Activated CD8-positive, alpha-beta memory T cell treated with anti-CD3 and anti-CD28 coated beads, Interleukin-2, amount 10 ng/mL, durations not matched to agents 7 days and 5 days (primary cell): ENCODE results near the gene TNFAIP2. TPM values are rescaled to one million over a fixed set of nuclear protein-coding genes. Genes with fewer than 3 reads are reported as not detected.
A peak's percentile ranks its signal among the peaks of the same experiment; 100 is the strongest.

Experiments
- ATAC-seq: fragments of 150-1000 bp; cut with Tn5 transposase; one replicate; pipeline ENCODE4 v1.10.0; 2021; ENCODE audit warnings: moderate library complexity
- CTCF ChIA-PET: fragments of 350-600 bp; sonication (Branson Sonifier 250); formaldehyde crosslinking; loops from one replicate; lab custom pipeline; 2021; ENCODE audit warnings: antibody characterized with exemption; lab: Charles Lee
- DNase-seq: peaks from one replicate; pipeline ENCODE4 v3.0.0-alpha.2; 2020
- H3K27ac Mint-ChIP-seq: one replicate; pipeline ENCODE4 v1.8.0; 2021; ENCODE audit warnings: mild to moderate bottlenecking, mixed read lengths
- H3K27me3 Mint-ChIP-seq: one replicate; pipeline ENCODE4 v1.8.0; 2021; ENCODE audit warnings: mixed read lengths
- H3K36me3 Mint-ChIP-seq: one replicate; pipeline ENCODE4 v1.8.0; 2021; ENCODE audit warnings: mild to moderate bottlenecking, mixed read lengths
- H3K4me1 Mint-ChIP-seq: one replicate; pipeline ENCODE4 v1.8.0; 2021; ENCODE audit warnings: mixed read lengths
- H3K4me3 Mint-ChIP-seq: one replicate; pipeline ENCODE4 v1.8.0; 2021; ENCODE audit warnings: mild to moderate bottlenecking, moderate library complexity, mixed read lengths
- H3K9me3 Mint-ChIP-seq: one replicate; pipeline ENCODE4 v1.8.0; 2022; ENCODE audit warnings: low read depth, mixed read lengths
- total RNA-seq, 2 experiments: library from RNA; stranded (reverse); gene quantifications; one replicate each; pipeline ENCODE4 v1.2.3, GENCODE V29; 2021

TNFAIP2 gene, protein sequence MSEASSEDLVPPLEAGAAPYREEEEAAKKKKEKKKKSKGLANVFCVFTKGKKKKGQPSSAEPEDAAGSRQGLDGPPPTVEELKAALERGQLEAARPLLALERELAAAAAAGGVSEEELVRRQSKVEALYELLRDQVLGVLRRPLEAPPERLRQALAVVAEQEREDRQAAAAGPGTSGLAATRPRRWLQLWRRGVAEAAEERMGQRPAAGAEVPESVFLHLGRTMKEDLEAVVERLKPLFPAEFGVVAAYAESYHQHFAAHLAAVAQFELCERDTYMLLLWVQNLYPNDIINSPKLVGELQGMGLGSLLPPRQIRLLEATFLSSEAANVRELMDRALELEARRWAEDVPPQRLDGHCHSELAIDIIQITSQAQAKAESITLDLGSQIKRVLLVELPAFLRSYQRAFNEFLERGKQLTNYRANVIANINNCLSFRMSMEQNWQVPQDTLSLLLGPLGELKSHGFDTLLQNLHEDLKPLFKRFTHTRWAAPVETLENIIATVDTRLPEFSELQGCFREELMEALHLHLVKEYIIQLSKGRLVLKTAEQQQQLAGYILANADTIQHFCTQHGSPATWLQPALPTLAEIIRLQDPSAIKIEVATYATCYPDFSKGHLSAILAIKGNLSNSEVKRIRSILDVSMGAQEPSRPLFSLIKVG
- 1 to 10 TPM in 1 of 2 experiments, not detected in 1; 2.1 TPM for total RNA-seq

GRCh38 chr14:103122947-103123633 is at the start of gene TNFAIP2:
Gene TNFAIP2 (plus strand): TSS chr14:103123461. CDS start chr14:103126458, 2,997 bp downstream.
- H3K27me3 Mint-ChIP-seq = peaks cover 28% of the 10 kb centered on the region
- CTCF ChIA-PET = no interaction called here
- ATAC-seq = peak; percentile 21
- no peaks in the 10 kb centered on the region for H3K4me1 Mint-ChIP-seq
- H3K4me3 Mint-ChIP-seq = no peak within 1 kb of the TSS
- no peak for DNase-seq
- H3K27ac Mint-ChIP-seq = no peak within 1 kb of the TSS
- H3K9me3 Mint-ChIP-seq = no peaks in the 10 kb centered on the region
- no peaks in the 10 kb centered on the region for H3K36me3 Mint-ChIP-seq

GRCh38 chr14:103073876-103074728 is 49.2 kb upstream of the TNFAIP2 start:
- Mint-ChIP-seq H3K27ac (no peak overlapping the region), H3K27me3 (peaks cover 5% of the 10 kb centered on the region), H3K4me1 (no peaks in the 10 kb centered on the region), H3K9me3 (no peaks in the 10 kb centered on the region), H3K36me3 (no peaks in the 10 kb centered on the region), H3K4me3 (no peak overlapping the region)
- no peak for ATAC-seq
- DNase-seq = no peak
- CTCF ChIA-PET = interaction anchor here (0.9 to 2.9 kb wide), 9 partner anchors 11 to 665 kb away, joined by 3 to 23 read pairs (median 4); no protein-coding TSS in a partner anchor

DNA sequence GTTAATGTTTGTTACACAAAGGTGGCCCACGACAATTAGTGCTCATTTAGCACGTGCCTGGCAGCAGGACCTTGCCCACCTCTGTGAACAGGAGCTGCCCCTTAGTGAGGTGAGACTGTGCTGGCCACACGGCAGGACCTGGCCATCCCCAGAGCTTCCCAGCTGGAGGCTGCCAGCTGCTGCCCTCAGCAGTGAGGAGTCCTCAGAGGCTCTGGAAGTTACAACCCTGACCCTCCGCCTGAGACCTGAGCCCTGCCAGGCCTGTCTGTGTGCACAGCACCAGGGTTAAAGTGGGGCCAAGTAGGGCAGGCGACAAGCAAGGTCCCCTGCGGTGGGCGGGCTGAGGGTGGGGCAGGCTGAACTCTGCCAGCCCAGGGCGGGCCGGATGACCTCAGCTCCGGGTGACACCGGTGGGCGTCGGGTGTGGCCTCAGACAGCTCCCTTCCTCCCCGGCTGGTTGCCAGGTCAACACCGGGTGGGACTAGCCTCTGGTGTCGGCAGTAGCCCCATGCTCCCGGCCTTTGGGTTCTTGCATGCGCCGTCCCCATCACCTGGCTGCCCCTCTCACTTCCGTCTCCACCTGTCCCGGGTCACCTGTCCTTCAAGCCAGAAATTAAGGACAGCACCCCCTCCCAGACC is 48.4 kb upstream of the TNFAIP2 start:
- peaks cover 5% of the 10 kb centered on the region for H3K27me3 Mint-ChIP-seq
- ATAC-seq (no peak), DNase-seq (no peak)
- CTCF ChIA-PET = interaction anchor here (0.9 to 2.9 kb wide), 11 partner anchors 12 to 665 kb away, joined by 3 to 23 read pairs (median 4); no protein-coding TSS in a partner anchor
- H3K9me3 Mint-ChIP-seq = no peaks in the 10 kb centered on the region
- no peaks in the 10 kb centered on the region for H3K36me3 Mint-ChIP-seq
- H3K4me1 Mint-ChIP-seq = no peaks in the 10 kb centered on the region
- no peak overlapping the region for H3K27ac Mint-ChIP-seq
- H3K4me3 Mint-ChIP-seq = no peak overlapping the region

DNA sequence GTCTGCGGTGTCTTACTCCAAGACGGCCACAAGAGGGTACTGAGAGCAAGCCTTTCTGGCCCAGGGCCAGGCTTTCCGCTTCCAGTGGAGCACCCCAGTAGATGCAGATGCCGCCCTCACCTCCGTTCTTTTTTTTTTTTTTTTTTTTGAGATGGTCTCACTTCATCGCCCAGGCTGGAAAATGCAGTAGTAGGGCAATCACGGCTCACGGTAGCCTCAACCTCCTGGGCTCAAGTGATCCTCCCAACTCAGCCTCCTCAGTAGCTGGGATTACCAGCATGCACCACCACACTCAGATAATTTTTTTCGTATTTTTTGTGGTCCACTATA is 44.9 kb upstream of the TNFAIP2 start:
- no peak overlapping the region for H3K27ac Mint-ChIP-seq
- H3K36me3 Mint-ChIP-seq = no peaks in the 10 kb centered on the region
- no peaks in the 10 kb centered on the region for H3K9me3 Mint-ChIP-seq
- peak; percentile 74 for ATAC-seq
- CTCF ChIA-PET = interaction anchor here (0.7 to 1.4 kb wide), 9 partner anchors 10 to 215 kb away, joined by 3 to 12 read pairs (median 3); no protein-coding TSS in a partner anchor
- no peak overlapping the region for H3K4me3 Mint-ChIP-seq
- peak; percentile 83 for DNase-seq
- no peaks in the 10 kb centered on the region for H3K4me1 Mint-ChIP-seq
- peaks cover 5% of the 10 kb centered on the region for H3K27me3 Mint-ChIP-seq

DNA sequence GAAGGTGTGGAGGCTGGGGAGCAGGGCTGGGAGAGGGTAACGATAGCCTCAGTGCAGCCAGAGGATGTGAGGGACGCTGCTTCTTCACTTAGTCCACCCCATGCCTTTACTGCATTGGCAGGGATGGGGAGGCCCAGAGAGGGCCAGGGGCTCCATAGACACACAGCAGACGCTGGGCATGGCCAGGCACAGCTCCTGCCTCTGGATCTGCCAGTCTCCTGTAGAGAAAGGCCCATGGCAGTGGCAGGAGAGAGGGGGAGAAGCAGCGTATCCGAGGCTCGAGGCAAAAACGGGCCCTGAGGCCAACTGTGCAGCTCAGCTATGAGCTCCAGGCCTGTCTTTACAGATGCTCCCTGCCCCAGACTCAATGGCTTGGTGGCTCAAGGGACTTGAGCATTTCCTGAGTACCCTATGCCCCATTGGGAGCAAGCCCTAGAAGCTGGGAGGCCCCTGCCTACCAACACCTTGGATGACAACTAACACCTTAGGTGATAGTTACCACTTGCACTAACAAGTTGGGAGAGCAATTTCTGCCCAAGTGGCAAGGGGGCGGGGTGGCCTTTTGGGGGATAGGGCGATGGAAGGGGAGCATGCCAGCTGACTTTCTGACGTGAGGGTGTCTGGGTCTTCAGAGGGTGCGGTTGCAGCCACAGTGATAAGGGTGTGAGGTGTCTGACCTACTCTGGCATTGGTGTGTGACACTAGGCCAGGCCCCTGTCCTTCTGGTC is 44.2 kb upstream of the TNFAIP2 start:
- CTCF ChIA-PET = interaction anchor here (0.7 to 1.4 kb wide), 9 partner anchors 10 to 214 kb away, joined by 3 to 12 read pairs (median 3); no protein-coding TSS in a partner anchor
- H3K4me1 Mint-ChIP-seq = no peaks in the 10 kb centered on the region
- no peak overlapping the region for H3K4me3 Mint-ChIP-seq
- peaks cover 5% of the 10 kb centered on the region for H3K27me3 Mint-ChIP-seq
- no peak for DNase-seq
- no peaks in the 10 kb centered on the region for H3K9me3 Mint-ChIP-seq
- no peak overlapping the region for H3K27ac Mint-ChIP-seq
- H3K36me3 Mint-ChIP-seq = no peaks in the 10 kb centered on the region
- ATAC-seq = no peak

DNA sequence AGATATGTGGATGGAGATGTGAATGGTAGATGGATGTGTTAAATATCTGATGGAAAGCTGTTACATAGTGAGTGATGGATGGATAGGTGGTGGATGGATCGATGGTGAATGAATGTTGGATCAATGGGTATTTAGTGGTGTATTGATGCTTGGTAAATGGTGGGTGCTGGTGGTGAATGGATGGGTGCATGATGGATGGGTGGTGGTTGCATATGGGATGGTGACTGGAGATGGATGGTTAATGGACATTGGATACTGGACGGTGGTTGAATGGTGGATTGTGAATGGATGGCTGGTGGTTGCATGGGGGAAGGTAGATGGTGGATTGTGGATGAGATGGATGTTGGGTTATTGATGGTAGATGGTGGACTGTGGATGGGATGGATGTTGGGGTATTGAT is 41.3 kb upstream of the TNFAIP2 start:
- Mint-ChIP-seq H3K4me1 (no peaks in the 10 kb centered on the region), H3K27ac (no peak overlapping the region), H3K4me3 (no peak overlapping the region), H3K27me3 (peaks cover 6% of the 10 kb centered on the region), H3K9me3 (no peaks in the 10 kb centered on the region), H3K36me3 (no peaks in the 10 kb centered on the region)
- no peak for ATAC-seq
- DNase-seq = no peak
- CTCF ChIA-PET = no interaction called here

DNA sequence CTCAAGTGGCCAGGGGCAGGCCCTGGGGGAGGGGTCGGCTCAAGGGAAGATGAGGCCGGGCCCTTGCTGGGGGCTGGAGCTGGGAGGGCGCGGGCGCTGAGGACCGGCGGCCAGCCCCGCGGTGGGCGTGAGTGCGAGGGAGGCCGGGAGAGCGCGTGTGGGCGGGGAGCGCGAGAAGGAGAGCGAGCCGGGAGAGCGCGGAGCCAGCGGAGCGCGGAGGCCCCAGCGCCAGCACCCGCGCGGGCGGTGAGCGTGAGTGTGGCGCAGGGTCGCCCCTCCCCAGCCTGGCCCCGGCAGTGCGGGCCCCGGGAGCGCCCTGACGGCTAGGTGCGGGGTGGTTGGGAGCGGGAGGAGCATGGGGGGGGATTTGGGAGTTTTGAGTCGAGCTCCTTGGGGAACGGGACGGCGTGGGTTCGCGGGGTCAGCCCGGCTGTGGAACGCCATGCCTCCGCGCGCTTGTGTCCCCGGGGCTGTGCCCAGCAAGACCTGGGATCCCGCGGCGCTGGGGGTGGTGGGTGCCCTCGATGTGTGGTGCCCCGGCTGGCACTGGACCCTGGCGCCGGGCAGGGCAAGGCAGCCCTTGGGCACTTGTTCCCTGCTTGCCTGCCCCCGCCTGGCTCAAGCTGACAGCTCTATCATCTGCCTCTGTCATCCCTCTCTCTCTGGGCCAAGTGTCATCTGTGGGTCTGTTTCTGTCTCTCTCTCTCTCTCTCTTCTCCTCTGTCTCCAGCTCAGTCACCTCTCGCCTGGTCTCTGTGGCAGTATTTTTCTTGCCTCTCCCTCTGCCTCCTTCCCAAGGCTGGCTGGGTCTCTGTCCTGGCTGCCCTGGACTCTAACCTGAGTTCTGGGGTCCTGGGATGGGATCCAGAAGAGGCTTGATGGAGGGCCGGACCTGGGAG is 39.0 kb upstream of the TNFAIP2 start, which contains the start of gene LBHD2:
TSS of gene LBHD2 (plus strand) at position 190 of the 899 bp plus-strand sequence. CDS start 1,803 bp downstream, outside the sequence.
- CTCF ChIA-PET = no interaction called here
- no peak within 1 kb of the TSS for H3K4me3 Mint-ChIP-seq

GRCh38 chr14:103085106-103086091 is 37.9 kb upstream of the TNFAIP2 start:
- H3K4me3 Mint-ChIP-seq = no peak overlapping the region
- DNase-seq = no peak
- no peaks in the 10 kb centered on the region for H3K36me3 Mint-ChIP-seq
- no peak overlapping the region for H3K27ac Mint-ChIP-seq
- ATAC-seq = no peak
- H3K9me3 Mint-ChIP-seq = no peaks in the 10 kb centered on the region
- no peaks in the 10 kb centered on the region for H3K4me1 Mint-ChIP-seq
- peaks cover 6% of the 10 kb centered on the region for H3K27me3 Mint-ChIP-seq
- CTCF ChIA-PET = no interaction called here

More for the DNA sequence above, 39.0 kb upstream of the TNFAIP2 start, which contains the start of gene LBHD2:
- ATAC-seq (no peak), DNase-seq (no peak)
- no peak within 1 kb of the TSS for H3K27ac Mint-ChIP-seq
- no peaks in the 10 kb centered on the region for H3K36me3 Mint-ChIP-seq
- H3K4me1 Mint-ChIP-seq = no peaks in the 10 kb centered on the region
- H3K9me3 Mint-ChIP-seq = no peaks in the 10 kb centered on the region
- H3K27me3 Mint-ChIP-seq = peaks cover 6% of the 10 kb centered on the region

DNA sequence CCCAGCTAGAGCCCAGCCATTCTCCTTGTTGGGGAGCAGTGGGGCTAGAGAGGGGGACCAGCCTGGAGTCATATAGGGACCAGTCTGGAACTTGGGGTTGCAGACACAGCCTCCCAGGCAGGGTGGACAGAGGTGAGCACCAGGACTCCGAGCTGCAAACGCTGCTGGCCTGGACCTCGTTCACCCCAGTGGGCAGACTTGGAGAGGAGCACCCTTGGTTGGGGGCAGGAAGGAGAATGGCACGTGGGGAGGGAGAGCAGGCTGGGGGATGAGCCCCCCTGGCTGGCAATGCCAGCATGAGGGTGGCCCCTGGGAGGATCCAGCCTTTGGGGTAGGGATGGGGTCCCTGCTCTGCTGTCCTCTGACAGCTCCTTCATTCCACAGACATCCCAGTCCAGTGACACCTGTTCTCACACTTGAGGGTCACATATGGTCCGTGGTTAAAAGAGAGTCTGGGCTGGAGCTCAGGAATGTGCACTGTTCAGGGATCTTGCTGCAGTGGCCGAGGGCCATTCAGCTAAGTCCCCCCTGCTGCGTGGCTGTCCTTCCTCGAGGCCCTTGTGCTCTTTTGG is 36.4 kb upstream of the TNFAIP2 start:
- ATAC-seq (no peak), DNase-seq (no peak)
- Mint-ChIP-seq H3K36me3 (no peaks in the 10 kb centered on the region), H3K4me1 (peaks cover 6% of the 10 kb centered on the region), H3K27ac (no peak overlapping the region), H3K4me3 (no peak overlapping the region), H3K9me3 (no peaks in the 10 kb centered on the region), H3K27me3 (peaks cover 9% of the 10 kb centered on the region)
- CTCF ChIA-PET = interaction anchor here (1.2 to 1.3 kb wide), 2 partner anchors 11 to 18 kb away, joined by 3 read pairs; no protein-coding TSS in a partner anchor

- no peak for ATAC-seq
Measured at GRCh38 chr14:103087343-103087835, 35.9 kb upstream of the TNFAIP2 start.

More at GRCh38 chr14:103087343-103087835, 35.9 kb upstream of the TNFAIP2 start:
- DNase-seq = no peak
- Mint-ChIP-seq H3K4me1 (peaks cover 8% of the 10 kb centered on the region), H3K27me3 (peaks cover 9% of the 10 kb centered on the region), H3K9me3 (no peaks in the 10 kb centered on the region), H3K36me3 (no peaks in the 10 kb centered on the region), H3K27ac (no peak overlapping the region), H3K4me3 (no peak overlapping the region)
- CTCF ChIA-PET = interaction anchor here (1.2 to 1.3 kb wide), 2 partner anchors 11 to 17 kb away, joined by 3 read pairs; no protein-coding TSS in a partner anchor
